Stimulated activated CD8-positive, alpha-beta memory T cell treated with anti-CD3 and anti-CD28 coated beads, Interleukin-7, amount 100 ng/mL, for 48 hours (primary cell): ENCODE measurements around the gene CCNJL.
A peak's percentile ranks its signal among the peaks of the same experiment; 100 is the strongest.

Source experiments
- DNase-seq, 2 donors: peaks; one replicate each; pipeline ENCODE4 v3.0.0-alpha.2; 2020; ENCODE audit warnings: low read depth in 1 of 2; ENCODE audit errors: extremely low read depth in 1 of 2

The CCNJL gene

GRCh38 chr5:160230686-160231527, 81.5 kb downstream of the CCNJL start:
- DNase-seq = peak in 1 of 2 donors; percentile 6

GRCh38 chr5:160229190-160229742, 83.1 kb downstream of the CCNJL start, which contains the start of gene FABP6:
Gene FABP6 (plus strand): TSS chr5:160229506. CDS start chr5:160229558, 52 bp downstream.
- no peak for DNase-seq

GRCh38 chr5:160227012-160227411, 85.4 kb downstream of the CCNJL start:
- DNase-seq = no peak

GRCh38 chr5:160221082-160221481, 91.3 kb downstream of the CCNJL start:
- no peak for DNase-seq

- DNase-seq = no peak
Observed at GRCh38 chr5:160219356-160219755, 93.0 kb downstream of the CCNJL start.

GRCh38 chr5:160213537-160213936, 98.8 kb downstream of the CCNJL start:
- no peak for DNase-seq

- no peak for DNase-seq
Observed at GRCh38 chr5:160211352-160211751, 101.0 kb downstream of the CCNJL start.

GRCh38 chr5:160210606-160211005, 101.8 kb downstream of the CCNJL start:
- no peak for DNase-seq

- no peak for DNase-seq
Observed at GRCh38 chr5:160209917-160210316, 102.4 kb downstream of the CCNJL start.

GRCh38 chr5:160207061-160207460, 105.3 kb downstream of the CCNJL start:
- no peak for DNase-seq
